Suprapubic skin (tissue), 4 donors: ENCODE measurements around the gene CHN1. TPM values are rescaled to one million over a fixed set of nuclear protein-coding genes. Genes with fewer than 3 reads are reported as not detected.

Experiments
- DNase-seq, 2 donors: peaks; one replicate each; pipeline ENCODE4 v3.0.0-alpha.2; 2019; ENCODE audit warnings: low spot score in 2 of 2
- H3K27ac ChIP-seq: fragments of 200-600 bp; sonication (generic); one replicate; pipeline ENCODE4 v1.5.1; 2019
- H3K27me3 ChIP-seq: fragments of 200-600 bp; sonication (generic); one replicate; pipeline ENCODE4 v1.5.1; 2019
- H3K36me3 ChIP-seq: fragments of 200-600 bp; sonication (generic); one replicate; pipeline ENCODE4 v1.5.1; 2019
- H3K4me1 ChIP-seq: fragments of 200-600 bp; sonication (generic); one replicate; pipeline ENCODE4 v1.5.1; 2019
- H3K4me3 ChIP-seq: fragments of 200-600 bp; sonication (generic); one replicate; pipeline ENCODE4 v1.5.1; 2019; ENCODE audit warnings: mild to moderate bottlenecking
- H3K9me3 ChIP-seq: fragments of 200-600 bp; sonication (generic); one replicate; pipeline ENCODE4 v1.5.1; 2019
- EP300 ChIP-seq: sonication (generic); formaldehyde crosslinking; IDR thresholded peaks from one replicate; pipeline ENCODE4 v1.6.1; 2017; ENCODE audit warnings: antibody characterized with exemption
- POLR2A ChIP-seq, 2 donors: fragments of 450-650 bp; IDR thresholded peaks; one replicate each; pipeline ENCODE4 v1.6.1; 2017; ENCODE audit warnings: antibody characterized with exemption in 2 of 2, mild to moderate bottlenecking in 2 of 2, moderate library complexity in 2 of 2
- POLR2AphosphoS5 ChIP-seq, 3 donors: sonication (generic); formaldehyde crosslinking; IDR thresholded peaks; one replicate each; pipeline ENCODE4 v1.6.1; 2017; ENCODE audit warnings: antibody characterized with exemption in 3 of 3
- WGBS: methylation state at CpG from one replicate; pipeline ENCODE4 v1.1.5; 2018; 5-methylcytosine and 5-hydroxymethylcytosine counted together
- total RNA-seq, 4 donors: library from RNA; depleted of rRNA; stranded (reverse); fragments of >200 nt; gene quantifications; one replicate each; pipeline ENCODE4 v1.1.0, GENCODE V29; 2016
- TF ChIP-seq, protein P1 (sequence below), 2 donors: fragments of 200-600 bp in 1 of 2; fragments of 450-650 bp in 1 of 2; sonication (generic) in 1 of 2; IDR thresholded peaks; one replicate each; pipeline ENCODE4 v1.5.1; 2016 to 2019; ENCODE audit warnings: antibody characterized with exemption in 2 of 2, mild to moderate bottlenecking in 1 of 2, moderate library complexity in 1 of 2

Gene CHN1
- total RNA-seq, 4 donors from 2014 or later, result 1.6 to 4.9 (median 3.6) TPM

- H3K4me1 ChIP-seq, result peaks cover 17% of the 10 kb centered on the region
- no peak overlapping the region for H3K27ac ChIP-seq
- no peak for DNase-seq
- no peaks in the 10 kb centered on the region for H3K27me3 ChIP-seq
- H3K4me3 ChIP-seq, result no peak overlapping the region
- WGBS, result 38% methylated on average over 3 of the region's 3 CpGs
- no peak for TF ChIP-seq POLR2AphosphoS5 (IDR thresholded peaks at IDR 0.05)
- TF ChIP-seq, protein P1, sequence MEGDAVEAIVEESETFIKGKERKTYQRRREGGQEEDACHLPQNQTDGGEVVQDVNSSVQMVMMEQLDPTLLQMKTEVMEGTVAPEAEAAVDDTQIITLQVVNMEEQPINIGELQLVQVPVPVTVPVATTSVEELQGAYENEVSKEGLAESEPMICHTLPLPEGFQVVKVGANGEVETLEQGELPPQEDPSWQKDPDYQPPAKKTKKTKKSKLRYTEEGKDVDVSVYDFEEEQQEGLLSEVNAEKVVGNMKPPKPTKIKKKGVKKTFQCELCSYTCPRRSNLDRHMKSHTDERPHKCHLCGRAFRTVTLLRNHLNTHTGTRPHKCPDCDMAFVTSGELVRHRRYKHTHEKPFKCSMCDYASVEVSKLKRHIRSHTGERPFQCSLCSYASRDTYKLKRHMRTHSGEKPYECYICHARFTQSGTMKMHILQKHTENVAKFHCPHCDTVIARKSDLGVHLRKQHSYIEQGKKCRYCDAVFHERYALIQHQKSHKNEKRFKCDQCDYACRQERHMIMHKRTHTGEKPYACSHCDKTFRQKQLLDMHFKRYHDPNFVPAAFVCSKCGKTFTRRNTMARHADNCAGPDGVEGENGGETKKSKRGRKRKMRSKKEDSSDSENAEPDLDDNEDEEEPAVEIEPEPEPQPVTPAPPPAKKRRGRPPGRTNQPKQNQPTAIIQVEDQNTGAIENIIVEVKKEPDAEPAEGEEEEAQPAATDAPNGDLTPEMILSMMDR (IDR thresholded peaks at IDR 0.05), result no peak
- TF ChIP-seq EP300, result no peak
- no peak for TF ChIP-seq POLR2A (IDR thresholded peaks at IDR 0.05)
- H3K9me3 ChIP-seq, result no peaks in the 10 kb centered on the region
- H3K36me3 ChIP-seq, result no peaks in the 10 kb centered on the region
Measured at GRCh38 chr2:174967691-174968260, 37.4 kb downstream of the CHN1 start.

DNA sequence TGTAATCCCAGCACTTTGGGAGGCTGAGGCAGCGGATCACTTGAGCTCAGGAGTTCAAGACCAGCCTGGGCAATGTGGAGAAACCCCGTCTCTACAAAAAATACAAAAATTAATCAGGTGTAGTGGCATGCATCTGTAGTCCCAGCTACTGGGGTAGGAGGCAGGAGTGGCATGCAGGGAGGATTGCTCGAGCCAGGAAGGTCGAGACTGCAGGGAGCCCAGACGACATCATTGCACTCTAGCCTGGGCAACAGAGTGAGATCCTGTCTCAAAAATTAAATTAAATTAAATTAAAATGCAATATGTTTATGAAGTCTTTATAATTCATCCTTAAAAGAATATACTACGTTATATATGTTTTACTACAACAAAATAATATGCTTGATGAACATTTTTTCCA lies 38.1 kb downstream of the CHN1 start:
- DNase-seq, result no peak
- H3K27ac ChIP-seq, result no peak overlapping the region
- no peaks in the 10 kb centered on the region for H3K36me3 ChIP-seq
- no peak overlapping the region for H3K4me3 ChIP-seq
- H3K4me1 ChIP-seq, result peaks cover 17% of the 10 kb centered on the region
- no peaks in the 10 kb centered on the region for H3K9me3 ChIP-seq
- H3K27me3 ChIP-seq, result no peaks in the 10 kb centered on the region
- 89% methylated on average over 6 of the region's 6 CpGs for WGBS
- TF ChIP-seq EP300 (no peak), POLR2A (IDR thresholded peaks at IDR 0.05) (no peak), POLR2AphosphoS5 (IDR thresholded peaks at IDR 0.05) (no peak)
- TF ChIP-seq, protein P1 (IDR thresholded peaks at IDR 0.05), result no peak

GRCh38 chr2:174965992-174966744 lies 39.0 kb downstream of the CHN1 start:
- H3K4me3 ChIP-seq, result no peak overlapping the region
- TF ChIP-seq POLR2A (IDR thresholded peaks at IDR 0.05) (no peak), EP300 (no peak), POLR2AphosphoS5 (IDR thresholded peaks at IDR 0.05) (no peak)
- TF ChIP-seq, protein P1 (IDR thresholded peaks at IDR 0.05), result no peak
- no peaks in the 10 kb centered on the region for H3K36me3 ChIP-seq
- H3K4me1 ChIP-seq, result peaks cover 17% of the 10 kb centered on the region
- no peak for DNase-seq
- no peaks in the 10 kb centered on the region for H3K27me3 ChIP-seq
- 29% methylated on average over 5 of the region's 5 CpGs for WGBS
- peak overlapping the region; percentile 45 for H3K27ac ChIP-seq
- no peaks in the 10 kb centered on the region for H3K9me3 ChIP-seq

DNA sequence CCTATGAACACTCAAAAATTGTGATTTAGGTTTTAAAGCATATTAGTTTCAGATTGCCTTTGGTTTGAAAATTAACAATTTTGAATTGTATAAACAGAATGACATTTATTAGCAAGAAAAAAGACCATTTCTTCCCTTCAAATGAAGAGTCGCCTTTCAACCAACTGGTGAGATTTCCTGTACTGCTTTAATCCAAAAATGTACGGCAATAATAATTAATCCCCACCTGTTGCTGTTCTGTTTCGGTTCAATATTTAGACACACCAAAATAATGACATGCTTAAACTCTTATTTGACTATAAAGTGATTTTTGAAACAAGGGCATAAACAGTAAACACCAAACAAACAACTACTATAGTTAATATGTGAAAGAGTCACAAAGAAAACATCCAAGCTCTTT lies 39.6 kb downstream of the CHN1 start:
- WGBS, result 81% methylated on average over 3 of the region's 3 CpGs
- no peak overlapping the region for H3K4me3 ChIP-seq
- DNase-seq, result no peak
- H3K9me3 ChIP-seq, result no peaks in the 10 kb centered on the region
- H3K36me3 ChIP-seq, result no peaks in the 10 kb centered on the region
- TF ChIP-seq POLR2A (IDR thresholded peaks at IDR 0.05), result no peak
- TF ChIP-seq EP300, result no peak
- no peak for TF ChIP-seq POLR2AphosphoS5 (IDR thresholded peaks at IDR 0.05)
- TF ChIP-seq, protein P1 (IDR thresholded peaks at IDR 0.05), result no peak
- H3K27ac ChIP-seq, result no peak overlapping the region
- peaks cover 17% of the 10 kb centered on the region for H3K4me1 ChIP-seq
- no peaks in the 10 kb centered on the region for H3K27me3 ChIP-seq

GRCh38 chr2:174964404-174964803 lies 40.8 kb downstream of the CHN1 start:
- Histone ChIP-seq H3K27ac (no peak overlapping the region), H3K36me3 (no peaks in the 10 kb centered on the region), H3K4me1 (peaks cover 20% of the 10 kb centered on the region), H3K9me3 (no peaks in the 10 kb centered on the region), H3K27me3 (no peaks in the 10 kb centered on the region), H3K4me3 (no peak overlapping the region)
- DNase-seq, result no peak
- 92% methylated on average over 2 of the region's 2 CpGs for WGBS
- no peak for TF ChIP-seq EP300
- TF ChIP-seq, protein P1 (IDR thresholded peaks at IDR 0.05), result no peak
- TF ChIP-seq POLR2A (IDR thresholded peaks at IDR 0.05), result no peak
- no peak for TF ChIP-seq POLR2AphosphoS5 (IDR thresholded peaks at IDR 0.05)
